Stomach (tissue), 9 donors: Measurements from ENCODE around the gene POLD2. TPM values are rescaled to one million over a fixed set of nuclear protein-coding genes. Genes with fewer than 3 reads are reported as not detected.

Experiments used
- DNase-seq, 2 donors: peaks; one replicate each; pipeline versions ENCODE4 v3.0.0 to v3.0.0-alpha.2; 2013 to 2019
- H3K27ac ChIP-seq, 5 donors: fragments of 200-600 bp in 4 of 5; sonication (generic) in 4 of 5; one replicate each; pipeline ENCODE4 v1.5.1; 2013 to 2019; ENCODE audit warnings: mild to moderate bottlenecking in 1 of 5, moderate library complexity in 1 of 5
- H3K27me3 ChIP-seq, 3 donors: fragments of 200-600 bp; sonication (generic); one replicate each; pipeline ENCODE4 v1.5.1; 2017 to 2019; ENCODE audit warnings: mixed run types in 1 of 3
- H3K36me3 ChIP-seq, 4 donors: fragments of 200-600 bp; sonication (generic); 1 replicate in 3 of 4; 2 replicates in 1 of 4; pipeline ENCODE4 v1.5.1; 2016 to 2019
- H3K4me1 ChIP-seq, 4 donors: fragments of 200-600 bp; sonication (generic); one replicate each; pipeline ENCODE4 v1.5.1; 2016 to 2019
- H3K4me3 ChIP-seq, 4 donors: fragments of 200-600 bp; sonication (generic) in 3 of 4; one replicate each; pipeline ENCODE4 v1.5.1; 2016 to 2019; ENCODE audit warnings: mild to moderate bottlenecking in 1 of 4
- H3K9me3 ChIP-seq, 4 donors: fragments of 200-600 bp; sonication (generic); one replicate each; pipeline ENCODE4 v1.5.1; 2016 to 2019
- EP300 ChIP-seq: sonication (generic); formaldehyde crosslinking; IDR thresholded peaks from one replicate; pipeline ENCODE4 v1.6.1; 2017; ENCODE audit warnings: antibody characterized with exemption
- POLR2A ChIP-seq, 4 donors: fragments of 450-650 bp; IDR thresholded peaks; one replicate each; pipeline ENCODE4 v1.6.1; 2016; ENCODE audit warnings: antibody characterized with exemption in 4 of 4, control low read depth in 2 of 4, mild to moderate bottlenecking in 1 of 4, moderate library complexity in 1 of 4
- POLR2AphosphoS5 ChIP-seq, 3 donors: sonication (generic); formaldehyde crosslinking; IDR thresholded peaks; one replicate each; pipeline ENCODE4 v1.6.1; 2016; ENCODE audit warnings: antibody characterized with exemption in 3 of 3
- WGBS, 5 donors: extraction: QIAGEN DNeasy Blood & Tissue Kit in 3 of 5; methylation state at CpG; one replicate each; pipeline versions ENCODE4 v1.1.5 to v1.1.7; 2013 to 2018; 5-methylcytosine and 5-hydroxymethylcytosine counted together
- intact Hi-C: fragments of 100-400 bp; cut with DNase I; formaldehyde crosslinking; loops from one replicate; pipeline ENCODE4 v1.15.1; 2023; ENCODE audit warnings: low total_unique reads
- polyA plus RNA-seq, 3 donors: library from polyadenylated mRNA; stranded (reverse); fragments of 200-250 nt; gene quantifications; one replicate each; pipeline ENCODE4 v1.2.3, GENCODE V29; 2013
- total RNA-seq, 5 donors: library from RNA; depleted of rRNA; stranded (reverse); fragments of >200 nt; gene quantifications; one replicate each; pipeline versions ENCODE4 v1.1.0 to v1.2.3, GENCODE V29; 2014 to 2016
- TF ChIP-seq, protein P1 (sequence below), 7 experiments: fragments of 450-650 bp in 4 of 7; fragments of 200-600 bp in 3 of 7; sonication (generic) in 3 of 7; IDR thresholded peaks; one replicate each; pipeline ENCODE4 v1.5.1; 2016 to 2019; ENCODE audit warnings: antibody characterized with exemption in 7 of 7, control low read depth in 2 of 7, mild to moderate bottlenecking in 1 of 7
- donor health status: healthy with polysubstance abuse.
- donor health status: Bipolar disorder and iron deficiency.
- donor health status: healthy.

The POLD2 gene
- total and polyA plus RNA-seq, 8 donors = 19.8 to 91.2 (median 62.3) TPM

DNA sequence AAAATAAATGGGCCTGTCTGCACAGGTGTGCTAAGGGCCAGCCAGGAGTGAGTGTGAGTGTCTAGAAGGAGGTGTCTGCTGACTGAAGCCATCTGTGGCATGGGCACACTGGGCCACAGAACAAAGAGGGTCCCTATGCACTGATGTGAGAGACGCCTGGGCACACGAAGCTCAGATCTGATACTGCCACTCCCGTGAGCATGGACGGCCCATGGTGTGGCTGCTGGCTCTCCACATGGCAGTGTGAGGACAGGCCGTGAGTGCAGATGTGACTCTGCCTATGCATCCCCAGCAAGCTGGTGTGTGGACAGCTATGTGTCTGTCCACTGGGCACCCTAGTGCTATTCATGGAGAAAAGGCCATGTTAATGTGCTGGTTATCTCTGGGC lies 30.6 kb upstream of the POLD2 start:
- no peak for DNase-seq
- intact Hi-C loops = no loop called here
- Histone ChIP-seq H3K27ac (no peak overlapping the region), H3K27me3 (peaks cover 0 to 3% (median 0%) of the 10 kb centered on the region in 3 donors), H3K4me3 (no peak overlapping the region), H3K36me3 (no peaks in the 10 kb centered on the region), H3K9me3 (no peaks in the 10 kb centered on the region), H3K4me1 (no peaks in the 10 kb centered on the region)
- 80 to 95% (median 85%) methylated on average over 5 of the region's 5 CpGs for WGBS, 5 donors
- TF ChIP-seq EP300 = no peak
- TF ChIP-seq, protein P1, sequence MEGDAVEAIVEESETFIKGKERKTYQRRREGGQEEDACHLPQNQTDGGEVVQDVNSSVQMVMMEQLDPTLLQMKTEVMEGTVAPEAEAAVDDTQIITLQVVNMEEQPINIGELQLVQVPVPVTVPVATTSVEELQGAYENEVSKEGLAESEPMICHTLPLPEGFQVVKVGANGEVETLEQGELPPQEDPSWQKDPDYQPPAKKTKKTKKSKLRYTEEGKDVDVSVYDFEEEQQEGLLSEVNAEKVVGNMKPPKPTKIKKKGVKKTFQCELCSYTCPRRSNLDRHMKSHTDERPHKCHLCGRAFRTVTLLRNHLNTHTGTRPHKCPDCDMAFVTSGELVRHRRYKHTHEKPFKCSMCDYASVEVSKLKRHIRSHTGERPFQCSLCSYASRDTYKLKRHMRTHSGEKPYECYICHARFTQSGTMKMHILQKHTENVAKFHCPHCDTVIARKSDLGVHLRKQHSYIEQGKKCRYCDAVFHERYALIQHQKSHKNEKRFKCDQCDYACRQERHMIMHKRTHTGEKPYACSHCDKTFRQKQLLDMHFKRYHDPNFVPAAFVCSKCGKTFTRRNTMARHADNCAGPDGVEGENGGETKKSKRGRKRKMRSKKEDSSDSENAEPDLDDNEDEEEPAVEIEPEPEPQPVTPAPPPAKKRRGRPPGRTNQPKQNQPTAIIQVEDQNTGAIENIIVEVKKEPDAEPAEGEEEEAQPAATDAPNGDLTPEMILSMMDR (IDR thresholded peaks at IDR 0.05) = no peak
- no peak for TF ChIP-seq POLR2AphosphoS5 (IDR thresholded peaks at IDR 0.05)
- no peak for TF ChIP-seq POLR2A (IDR thresholded peaks at IDR 0.05)

DNA sequence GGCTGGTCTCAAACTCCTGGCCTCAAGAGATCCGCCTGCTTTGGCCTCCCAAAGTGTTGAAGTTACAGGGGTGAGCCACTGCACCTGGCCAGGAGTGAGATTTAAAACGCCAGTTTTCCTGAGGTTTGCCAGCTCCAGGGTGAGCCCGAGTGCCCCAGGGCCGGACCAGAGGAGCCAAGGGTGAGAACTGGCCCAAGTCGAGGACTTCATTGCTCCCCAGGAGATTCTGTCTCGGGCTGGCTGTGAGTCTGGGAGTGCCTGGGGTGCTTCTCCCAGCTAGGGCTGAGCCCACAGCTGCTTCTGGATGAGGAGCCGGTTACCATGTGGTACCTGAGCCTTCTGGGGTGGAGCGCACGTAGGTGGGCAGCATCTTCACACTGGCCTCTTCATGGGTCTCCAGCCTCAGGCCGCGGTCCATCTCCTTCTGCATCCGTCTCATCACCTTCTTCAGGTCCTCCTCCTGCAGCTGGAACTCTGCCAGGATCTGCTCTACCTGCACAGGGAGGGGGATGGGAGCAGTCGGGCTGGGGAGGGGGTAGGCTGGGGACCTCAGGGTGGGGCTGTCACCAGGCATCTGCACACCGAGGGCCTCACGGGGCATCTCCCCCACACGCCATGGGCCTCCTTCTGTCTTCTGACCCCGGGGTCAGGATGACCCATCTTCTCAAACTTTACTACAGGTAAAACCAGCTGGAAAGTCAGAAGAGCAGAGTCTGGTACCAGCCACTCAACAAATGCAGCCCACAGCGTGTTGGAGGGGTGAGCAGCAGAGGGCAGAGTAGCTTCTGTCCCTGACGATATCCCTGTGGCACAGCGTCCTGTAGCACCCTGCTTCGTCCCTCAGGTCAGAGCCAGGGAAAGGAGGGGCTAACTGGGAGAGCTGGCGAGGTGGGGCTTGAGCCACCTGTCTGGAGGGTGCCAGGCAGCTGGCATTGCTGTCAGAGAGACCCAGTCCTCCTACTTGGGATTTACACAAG lies 29.9 kb upstream of the POLD2 start:
- TF ChIP-seq POLR2A (IDR thresholded peaks at IDR 0.05) (no peak), EP300 (no peak), POLR2AphosphoS5 (IDR thresholded peaks at IDR 0.05) (no peak)
- TF ChIP-seq, protein P1 (IDR thresholded peaks at IDR 0.05) = no peak
- Histone ChIP-seq H3K27me3 (peaks cover 0 to 3% (median 0%) of the 10 kb centered on the region in 3 donors), H3K9me3 (no peaks in the 10 kb centered on the region), H3K36me3 (no peaks in the 10 kb centered on the region), H3K27ac (no peak overlapping the region), H3K4me1 (no peaks in the 10 kb centered on the region), H3K4me3 (no peak overlapping the region)
- no peak for DNase-seq
- WGBS, 5 donors = 69 to 79% (median 77%) methylated on average over 17 to 22 of the region's 22 CpGs
- intact Hi-C loops = no loop called here

DNA sequence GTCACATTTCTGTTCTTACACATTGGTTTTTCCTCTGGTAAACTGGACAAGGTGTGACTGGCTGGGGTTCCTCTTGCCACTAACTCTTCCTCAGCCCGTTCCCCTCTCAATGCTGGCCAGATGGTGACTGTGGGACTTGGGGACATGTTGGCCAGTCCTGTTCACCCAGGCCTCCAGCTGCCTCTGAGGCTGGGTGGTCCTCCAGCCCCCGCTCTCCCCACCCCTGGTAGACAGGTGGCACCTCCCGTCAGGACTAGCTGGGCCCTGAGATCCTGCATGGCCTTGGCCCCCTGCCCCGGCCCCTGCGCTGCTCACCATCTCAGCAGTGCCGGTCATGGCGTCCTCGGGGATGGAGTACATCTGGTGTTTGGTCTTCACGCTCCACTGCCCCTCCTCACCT lies 28.6 kb upstream of the POLD2 start:
- intact Hi-C loops = no loop called here
- 92 to 98% (median 94%) methylated on average over 9 of the region's 9 CpGs for WGBS, 5 donors
- Histone ChIP-seq H3K36me3 (no peaks in the 10 kb centered on the region), H3K4me3 (no peak overlapping the region), H3K27me3 (peaks cover 0 to 2% (median 0%) of the 10 kb centered on the region in 3 donors), H3K9me3 (no peaks in the 10 kb centered on the region), H3K4me1 (peaks cover 0 to 4% (median 0%) of the 10 kb centered on the region in 4 donors), H3K27ac (no peak overlapping the region)
- no peak for DNase-seq
- TF ChIP-seq EP300 (no peak), POLR2AphosphoS5 (IDR thresholded peaks at IDR 0.05) (no peak), POLR2A (IDR thresholded peaks at IDR 0.05) (no peak)
- TF ChIP-seq, protein P1 (IDR thresholded peaks at IDR 0.05) = no peak

DNA sequence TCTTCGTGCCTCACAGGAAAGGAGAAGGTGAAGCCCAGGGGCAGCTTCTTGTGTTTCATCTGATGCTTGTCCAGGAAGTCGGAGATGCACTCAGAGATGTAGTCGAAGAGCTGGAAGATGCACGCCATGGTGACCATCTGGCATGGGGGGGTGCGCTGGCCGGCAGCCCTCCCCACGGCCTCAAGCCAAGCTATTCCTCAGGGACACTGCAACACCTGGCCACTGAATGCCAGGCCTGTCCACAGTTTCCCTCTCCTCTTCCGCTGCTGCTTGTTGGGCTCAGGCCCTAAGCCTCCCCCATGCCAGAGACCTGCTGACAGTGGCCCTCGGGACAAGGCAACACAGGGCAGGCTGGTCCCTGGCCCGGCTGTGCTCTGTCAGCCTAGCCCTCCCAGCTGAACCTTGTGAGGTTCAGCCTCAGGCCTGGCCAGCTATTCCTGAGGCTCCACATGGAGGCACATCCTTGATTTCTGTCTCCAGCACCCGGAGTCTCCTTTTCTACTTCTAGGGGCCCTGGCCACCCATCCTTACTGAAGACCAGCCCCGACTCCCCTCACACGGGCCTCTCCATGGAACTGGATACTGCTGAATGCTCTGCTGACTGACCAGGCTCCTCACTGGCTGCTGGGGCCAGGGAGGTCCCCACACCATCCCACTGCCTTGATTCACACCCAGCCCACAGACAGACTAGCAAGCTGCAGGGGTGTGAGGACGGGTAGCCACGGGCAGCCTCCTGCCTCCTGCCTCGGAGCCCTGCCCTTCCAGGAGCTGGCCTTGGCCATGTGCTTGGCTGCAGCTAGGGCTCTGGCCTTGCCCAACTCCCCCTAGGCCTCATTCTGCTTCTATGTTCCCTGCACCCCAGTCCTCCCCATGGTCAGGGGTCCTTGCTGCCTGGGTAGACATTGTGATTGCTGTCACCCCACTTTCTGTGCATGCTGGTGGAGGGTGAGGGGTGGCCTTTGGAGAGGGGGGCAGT lies 27.9 kb upstream of the POLD2 start:
- TF ChIP-seq EP300 = no peak
- no peak for TF ChIP-seq POLR2A (IDR thresholded peaks at IDR 0.05)
- no peaks in the 10 kb centered on the region for H3K36me3 ChIP-seq
- intact Hi-C loops = no loop called here
- no peak overlapping the region for H3K27ac ChIP-seq
- no peak for DNase-seq
- H3K4me1 ChIP-seq = peaks cover 6 to 11% (median 6%) of the 10 kb centered on the region in 4 donors
- 83 to 95% (median 86%) methylated on average over 6 to 16 of the region's 16 CpGs for WGBS, 5 donors
- no peaks in the 10 kb centered on the region for H3K9me3 ChIP-seq
- H3K4me3 ChIP-seq = no peak overlapping the region
- peaks cover 0 to 5% (median 1%) of the 10 kb centered on the region in 3 donors for H3K27me3 ChIP-seq
